GM23338 (cell line): Measurements from ENCODE around the gene ADGRL1. TPM values are rescaled to one million over a fixed set of nuclear protein-coding genes. Genes with fewer than 3 reads are reported as not detected.

Experiments used
- ATAC-seq: fragments of 200-7000 bp; cut with Tn5 transposase; 3 replicates; pipeline ENCODE4 v1.9.1; 2020
- DNase-seq: peaks from one replicate; pipeline ENCODE4 v3.0.0-alpha.2; 2015; ENCODE audit warnings: low spot score
- H2AFZ ChIP-seq: fragments of 200-600 bp; sonication (generic); 2 replicates; pipeline ENCODE4 v1.8.0; 2016; ENCODE audit warnings: antibody characterized with exemption, mild to moderate bottlenecking, moderate library complexity
- H3F3A ChIP-seq: fragments of 200-600 bp; sonication (generic); replicated peaks from 2 replicates; pipeline ENCODE4 v1.8.0; 2017; ENCODE audit warnings: antibody characterized with exemption, mixed run types, low read depth
- H3K27ac ChIP-seq: fragments of 200-600 bp; sonication (generic); 2 replicates; pipeline ENCODE4 v1.6.1; 2016; ENCODE audit warnings: low read depth
- H3K27me3 ChIP-seq: fragments of 200-600 bp; sonication (generic); 2 replicates; pipeline ENCODE4 v1.8.0; 2016; ENCODE audit warnings: mild to moderate bottlenecking, mixed run types, moderate library complexity; ENCODE audit not compliant: insufficient read depth
- H3K36me3 ChIP-seq: fragments of 200-600 bp; sonication (generic); 2 replicates; pipeline ENCODE4 v1.8.0; 2016; ENCODE audit warnings: mild to moderate bottlenecking; ENCODE audit not compliant: insufficient read depth
- H3K4me1 ChIP-seq: fragments of 200-600 bp; sonication (generic); 2 replicates; pipeline ENCODE4 v1.8.0; 2016; ENCODE audit warnings: mild to moderate bottlenecking, moderate library complexity; ENCODE audit not compliant: insufficient read depth
- H3K4me2 ChIP-seq: fragments of 200-600 bp; sonication (generic); 2 replicates; pipeline ENCODE4 v1.7.1; 2017; ENCODE audit warnings: mixed run types
- H3K4me3 ChIP-seq: fragments of 200-600 bp; sonication (generic); 2 replicates; pipeline ENCODE4 v1.6.1; 2016; ENCODE audit warnings: mixed run types
- H3K79me2 ChIP-seq: fragments of 200-600 bp; sonication (generic); replicated peaks from 2 replicates; pipeline ENCODE4 v1.8.0; 2017; ENCODE audit warnings: mild to moderate bottlenecking; ENCODE audit not compliant: insufficient read depth
- H3K9me2 ChIP-seq: fragments of 200-600 bp; sonication (generic); 2 replicates; pipeline ENCODE4 v1.8.0; 2017; ENCODE audit not compliant: insufficient read depth
- H4K20me1 ChIP-seq: fragments of 200-600 bp; sonication (generic); replicated peaks from 2 replicates; pipeline ENCODE4 v1.8.0; 2017; ENCODE audit warnings: mild to moderate bottlenecking; ENCODE audit not compliant: insufficient read depth
- H3K27ac Mint-ChIP-seq: 2 replicates; pipeline ENCODE4 v1.8.0; 2020; ENCODE audit warnings: inconsistent platforms, mild to moderate bottlenecking, moderate library complexity, mixed read lengths
- H3K27me3 Mint-ChIP-seq: 3 replicates; pipeline ENCODE4 v1.8.0; 2022; ENCODE audit warnings: low read depth, mild to moderate bottlenecking, moderate library complexity, mixed read lengths, inconsistent platforms; ENCODE audit not compliant: insufficient read depth, poor library complexity
- H3K36me3 Mint-ChIP-seq: 3 replicates; pipeline ENCODE4 v1.8.0; 2021; ENCODE audit warnings: low read depth, mild to moderate bottlenecking, inconsistent platforms, moderate library complexity, mixed read lengths
- H3K4me1 Mint-ChIP-seq: 3 replicates; pipeline ENCODE4 v1.8.0; 2020; ENCODE audit warnings: mild to moderate bottlenecking, inconsistent platforms, mixed read lengths
- H3K4me3 Mint-ChIP-seq: 3 replicates; pipeline ENCODE4 v1.8.0; 2021; ENCODE audit warnings: moderate library complexity, mild to moderate bottlenecking, inconsistent platforms, mixed read lengths
- H3K9me3 Mint-ChIP-seq: 3 replicates; pipeline ENCODE4 v1.8.0; 2020; ENCODE audit warnings: moderate library complexity, mild to moderate bottlenecking, inconsistent platforms, mixed read lengths
- CREB1 ChIP-seq: fragments of 250-450 bp; sonication (Bioruptor Pico); IDR thresholded peaks from 2 replicates; pipeline ENCODE4 v1.5.0; 2020; ENCODE audit warnings: low read depth, mild to moderate bottlenecking, moderate library complexity
- ETS1 ChIP-seq: IDR thresholded peaks from 2 replicates; pipeline ENCODE4 v1.6.1; 2016; ENCODE audit warnings: antibody characterized with exemption
- EZH2phosphoT487 ChIP-seq: fragments of 200-600 bp; sonication (generic); IDR thresholded peaks from one replicate; pipeline ENCODE4 v1.8.1; 2018; ENCODE audit warnings: antibody characterized with exemption; ENCODE audit not compliant: unreplicated experiment
- JUNB ChIP-seq: IDR thresholded peaks from one replicate; pipeline ENCODE4 v1.6.1; 2016; ENCODE audit warnings: antibody characterized with exemption; ENCODE audit not compliant: unreplicated experiment
- POLR2AphosphoS5 ChIP-seq: IDR thresholded peaks from 2 replicates; pipeline ENCODE4 v1.6.1; 2016; ENCODE audit warnings: antibody characterized with exemption, low read depth
- REST ChIP-seq: IDR thresholded peaks from one replicate; pipeline ENCODE4 v1.6.1; 2018; ENCODE audit warnings: antibody characterized with exemption; ENCODE audit not compliant: unreplicated experiment
- ZNF114 ChIP-seq: fragments of 250-450 bp; sonication (Bioruptor Pico); IDR thresholded peaks from 2 replicates; pipeline ENCODE4 v1.5.0; 2020; ENCODE audit warnings: mild to moderate bottlenecking, moderate library complexity
- ZNF331 ChIP-seq: fragments of 250-450 bp; sonication (Bioruptor Pico); IDR thresholded peaks from 2 replicates; pipeline ENCODE4 v1.5.0; 2020; ENCODE audit warnings: low read depth, mild to moderate bottlenecking, moderate library complexity
- polyA plus RNA-seq: library from polyadenylated mRNA; unstranded; fragments of >200 nt; fragmentation: Nextera tagmentation; extraction: Ambion mirVana; gene quantifications from 2 replicates; pipeline ENCODE4 v1.2.1, GENCODE V29; 2016
- total RNA-seq: library from RNA; depleted of rRNA; stranded (reverse); fragments of >200 nt; shearing (Covaris generic); gene quantifications from 2 replicates; pipeline ENCODE4 v1.2.3, GENCODE V29; 2014

ADGRL1 gene
- total and polyA plus RNA-seq, 2 experiments from 2014 or later = 20.6 to 100 TPM

- TF ChIP-seq REST (no peak), ZNF114 (CRISPR knock-in tag) (no peak)
Observed at GRCh38 chr19:14139944-14140343, 66.0 kb downstream of the ADGRL1 start (continued).

- Histone ChIP-seq H3F3A (peaks cover 12% of the 10 kb centered on the region), H3K9me2 (no peaks in the 10 kb centered on the region), H2AFZ (no peak overlapping the region), H3K27ac (0 out of 2 replicates have a peak overlapping the region, but pooled peaks have one; percentile 32), H3K79me2 (peaks cover 15% of the 10 kb centered on the region), H4K20me1 (peaks cover 12% of the 10 kb centered on the region; the same call in 1 of the 2 replicates), H3K4me3 (no peak overlapping the region), H3K4me1 (peaks cover 27% of the 10 kb centered on the region), H3K4me2 (no peak overlapping the region), H3K36me3 (no peaks in the 10 kb centered on the region), H3K27me3 (no peaks in the 10 kb centered on the region)
- TF ChIP-seq CREB1 (CRISPR knock-in tag) (no peak), ETS1 (no peak), REST (no peak), POLR2AphosphoS5 (no peak), ZNF331 (no peak), JUNB (no peak), ZNF114 (CRISPR knock-in tag) (no peak), EZH2phosphoT487 (no peak)
- H3K4me3 Mint-ChIP-seq = peak overlapping the region; percentile 51; the same call in 2 of the 3 replicates
- H3K9me3 Mint-ChIP-seq = peaks cover 2% of the 10 kb centered on the region; the same call in 1 of the 3 replicates
- H3K36me3 Mint-ChIP-seq = peaks cover 8% of the 10 kb centered on the region
- H3K27ac Mint-ChIP-seq = no peak overlapping the region
- no peak for DNase-seq
- peaks cover 8% of the 10 kb centered on the region for H3K27me3 Mint-ChIP-seq
- no peak for ATAC-seq
- H3K4me1 Mint-ChIP-seq = peaks cover 18% of the 10 kb centered on the region
Observed at GRCh38 chr19:14138576-14139265, 67.2 kb downstream of the ADGRL1 start.
